HG02870 (cell line): ENCODE measurements around the gene MRTO4.

Experiments used
- ATAC-seq: cut with Tn5 transposase; IDR thresholded peaks from one replicate; pipeline ENCODE4 v1.9.1; 2021; ENCODE audit warnings: mild to moderate bottlenecking, moderate library complexity; ENCODE audit not compliant: unreplicated experiment

The MRTO4 gene

GRCh38 chr1:19308509-19308907, 56.9 kb downstream of the MRTO4 start:
- ATAC-seq = no peak

DNA sequence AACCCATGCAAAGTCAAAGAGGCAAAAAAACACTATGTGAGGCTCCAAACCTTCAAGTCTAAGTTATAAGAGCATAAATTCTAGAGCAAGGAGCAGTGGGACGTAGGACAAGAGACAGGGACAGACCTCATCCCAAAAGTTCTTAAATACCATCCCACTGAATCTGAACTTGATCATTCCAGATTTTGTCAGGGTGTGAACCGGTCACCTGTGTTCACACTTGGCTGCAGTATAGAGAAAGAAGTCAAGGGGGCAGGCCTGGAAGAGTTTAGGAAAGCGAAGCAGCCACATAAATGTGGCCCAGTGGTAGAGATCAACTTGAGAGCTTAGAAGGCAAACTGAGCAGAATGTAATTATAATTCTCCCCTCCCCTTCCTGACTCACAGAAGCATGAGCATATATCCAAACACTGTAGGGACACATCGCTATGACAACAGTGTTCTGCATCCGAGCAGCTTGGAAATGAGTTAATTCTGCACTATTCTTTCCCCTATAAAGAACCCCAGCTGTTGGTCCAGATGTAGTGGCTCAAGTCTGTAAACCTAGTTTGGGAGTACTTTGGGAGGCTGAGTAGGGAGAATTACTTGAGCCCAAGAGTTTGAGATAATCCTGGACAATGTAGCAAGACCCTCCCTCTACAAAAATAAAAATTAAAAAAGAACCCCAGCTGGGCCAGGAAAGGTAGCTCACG, 57.7 kb downstream of the MRTO4 start:
- no peak for ATAC-seq
